Activated CD8-positive, alpha-beta memory T cell treated with anti-CD3 and anti-CD28 coated beads for 1 hour (primary cell): ENCODE data around the gene MAP3K4.
"Not testable (repeated sequence)": the region's sequence is repeated elsewhere in the genome, so short reads cannot be mapped to it uniquely, and the experiment has no call there.

ENCODE experiments used
- DNase-seq, 2 donors: peaks; one replicate each; pipeline ENCODE4 v3.0.0-alpha.2; 2020; ENCODE audit warnings: low read depth in 1 of 2; ENCODE audit errors: extremely low read depth in 1 of 2

The MAP3K4 gene

DNA sequence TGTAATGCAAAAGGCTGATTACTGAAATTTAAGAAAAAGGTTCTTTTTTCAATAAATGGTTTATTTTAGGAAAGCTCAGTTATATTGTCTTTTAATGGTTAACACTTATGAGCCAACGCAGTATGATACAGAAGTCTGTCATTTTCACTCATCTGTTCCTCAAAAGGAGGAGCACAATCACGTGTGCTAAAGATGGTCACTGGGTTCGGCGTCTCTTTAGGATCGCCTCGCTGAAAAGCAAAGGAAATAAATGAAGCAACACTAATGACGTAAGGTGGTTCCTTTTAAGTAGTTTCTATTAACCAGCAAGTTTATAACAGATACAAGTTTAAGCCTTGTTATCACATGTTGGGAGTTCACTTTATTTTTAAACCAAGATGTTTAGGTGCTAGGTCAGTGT lies 125.7 kb downstream of the MAP3K4 start:
- DNase-seq, result no peak

GRCh38 chr6:161117942-161118341 lies 126.4 kb downstream of the MAP3K4 start:
- no peak for DNase-seq

DNA sequence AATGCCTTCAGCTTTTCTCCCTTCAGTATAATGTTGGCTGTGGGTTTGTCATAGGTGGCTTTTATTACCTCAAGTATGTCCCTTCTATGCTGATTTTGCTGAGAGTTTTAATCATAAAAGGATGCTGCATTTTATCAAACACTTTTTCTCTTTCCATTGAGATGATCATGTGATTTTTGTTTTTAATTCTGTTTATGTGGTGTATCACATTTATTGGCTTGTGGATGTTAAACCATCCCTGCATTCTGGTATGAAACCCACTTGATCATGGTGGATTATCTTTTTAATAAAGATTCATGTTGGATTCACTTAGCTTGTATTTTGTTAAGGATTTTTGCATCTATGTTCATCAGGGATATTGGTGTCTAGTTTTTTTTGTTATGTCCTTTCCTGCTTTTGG lies 131.8 kb downstream of the MAP3K4 start:
- DNase-seq, result not testable (repeated sequence)

GRCh38 chr6:161125591-161125990 lies 134.0 kb downstream of the MAP3K4 start:
- DNase-seq, result no peak

GRCh38 chr6:161127071-161127740 lies 135.6 kb downstream of the MAP3K4 start:
- DNase-seq, result no peak

DNA sequence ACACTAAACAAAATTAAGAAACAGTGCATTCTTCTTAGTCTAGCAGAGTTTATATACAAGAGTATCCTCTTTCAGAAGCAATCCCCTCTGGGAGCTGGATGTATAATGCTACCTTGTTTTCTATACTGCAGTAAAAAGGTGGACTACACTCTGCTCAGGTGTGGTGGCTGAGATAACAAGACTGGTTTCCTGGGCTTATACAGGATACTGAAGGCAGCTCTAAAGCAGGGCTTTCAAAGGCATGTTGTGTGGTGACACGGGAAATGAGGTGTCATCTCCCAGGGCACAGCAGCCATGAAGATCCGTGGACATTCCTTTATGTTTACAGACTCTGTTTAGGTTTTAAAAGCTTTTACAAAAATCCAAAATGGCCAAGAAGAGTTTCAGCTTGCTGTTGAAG lies 136.7 kb downstream of the MAP3K4 start:
- DNase-seq, result no peak

DNA sequence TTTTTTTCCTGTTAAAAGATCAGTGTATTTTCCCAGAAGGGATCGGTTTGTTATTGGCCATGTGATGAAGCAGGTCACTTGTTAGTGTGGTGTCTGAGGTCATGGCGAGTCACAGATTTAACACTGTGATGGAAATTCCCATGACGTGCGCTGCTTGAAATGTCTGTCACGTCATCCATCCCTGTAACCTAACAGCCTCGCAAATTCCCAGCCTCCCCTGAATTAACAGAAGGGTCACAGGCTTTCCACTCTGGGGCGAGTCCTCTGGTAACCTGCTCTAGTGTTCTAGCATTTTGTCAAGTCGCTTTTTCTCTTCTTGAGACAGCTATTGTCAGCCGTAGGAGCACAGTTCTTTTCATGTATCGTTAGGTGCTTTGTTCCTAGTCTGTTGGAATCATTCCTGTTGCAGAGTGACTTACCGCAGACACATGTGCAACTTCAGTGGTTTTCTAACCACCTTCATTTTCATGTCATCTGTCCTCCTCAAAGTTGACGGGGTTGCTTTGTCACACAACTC lies 137.2 kb downstream of the MAP3K4 start:
- DNase-seq, result no peak

- no peak for DNase-seq
Observed at GRCh38 chr6:161130541-161130940, 139.0 kb downstream of the MAP3K4 start.

GRCh38 chr6:161130967-161131766 lies 139.6 kb downstream of the MAP3K4 start:
- DNase-seq, result no peak

DNA sequence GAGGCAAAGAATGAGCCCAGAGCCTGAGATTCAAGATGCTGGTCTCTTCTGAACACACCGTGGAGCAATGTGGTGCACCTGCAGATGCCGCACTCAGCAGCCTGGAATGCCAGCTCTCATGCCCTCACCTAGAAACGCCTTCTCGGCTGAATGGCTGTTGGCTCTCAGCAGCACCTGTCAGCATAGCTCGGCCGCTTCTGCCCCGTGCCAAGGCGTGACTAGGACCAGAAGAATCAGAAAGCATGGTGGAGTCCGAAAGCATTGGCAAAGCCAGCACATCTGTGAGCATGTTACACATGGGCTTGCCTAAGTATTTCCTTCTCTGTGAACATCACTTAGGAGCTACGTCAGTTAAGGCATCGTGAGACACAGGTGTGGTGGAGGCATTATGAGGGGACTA lies 140.8 kb downstream of the MAP3K4 start:
- no peak for DNase-seq

GRCh38 chr6:161133963-161134362 lies 142.4 kb downstream of the MAP3K4 start:
- no peak for DNase-seq

GRCh38 chr6:161134550-161135298 lies 143.2 kb downstream of the MAP3K4 start:
- no peak for DNase-seq

GRCh38 chr6:161135695-161136591 lies 144.4 kb downstream of the MAP3K4 start:
- no peak for DNase-seq

DNA sequence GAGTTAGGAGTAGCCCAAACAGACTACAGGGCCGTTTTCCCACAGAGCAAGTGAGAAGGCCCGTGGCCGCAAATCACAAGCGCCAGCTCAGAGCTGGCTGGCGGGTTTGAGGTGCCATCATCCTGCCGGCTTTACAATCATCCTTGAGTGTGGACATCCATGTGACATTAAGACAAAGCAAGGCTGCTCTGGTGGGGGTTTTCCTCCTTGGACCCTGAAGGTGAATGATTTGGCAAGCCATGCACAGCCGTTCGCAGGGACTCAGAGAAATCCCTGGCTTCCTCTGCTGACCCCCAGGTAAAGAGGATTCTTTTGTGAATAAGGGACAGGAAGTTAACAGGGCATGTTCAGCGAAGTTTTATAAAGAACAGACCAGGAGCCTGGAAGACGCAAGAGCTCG lies 145.1 kb downstream of the MAP3K4 start:
- DNase-seq, result no peak

DNA sequence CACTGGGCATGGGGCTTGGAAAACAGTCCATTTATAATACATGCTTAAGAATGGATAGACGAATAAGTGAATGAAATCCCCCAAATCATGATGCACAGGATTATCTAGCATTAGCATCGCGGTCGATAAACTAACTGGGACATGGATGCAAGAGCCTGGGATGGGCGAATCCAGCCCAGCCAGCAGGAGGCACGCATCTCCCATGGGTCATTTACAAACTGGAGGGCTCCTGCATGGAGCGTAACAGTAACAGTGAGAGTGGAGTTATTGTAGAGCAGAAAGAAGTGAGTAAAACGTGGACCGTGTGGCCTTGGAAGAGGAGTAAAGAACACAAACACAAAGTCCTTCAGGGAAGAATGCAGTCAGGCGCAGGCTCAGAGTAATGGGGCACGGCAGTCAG lies 145.8 kb downstream of the MAP3K4 start:
- no peak for DNase-seq

DNA sequence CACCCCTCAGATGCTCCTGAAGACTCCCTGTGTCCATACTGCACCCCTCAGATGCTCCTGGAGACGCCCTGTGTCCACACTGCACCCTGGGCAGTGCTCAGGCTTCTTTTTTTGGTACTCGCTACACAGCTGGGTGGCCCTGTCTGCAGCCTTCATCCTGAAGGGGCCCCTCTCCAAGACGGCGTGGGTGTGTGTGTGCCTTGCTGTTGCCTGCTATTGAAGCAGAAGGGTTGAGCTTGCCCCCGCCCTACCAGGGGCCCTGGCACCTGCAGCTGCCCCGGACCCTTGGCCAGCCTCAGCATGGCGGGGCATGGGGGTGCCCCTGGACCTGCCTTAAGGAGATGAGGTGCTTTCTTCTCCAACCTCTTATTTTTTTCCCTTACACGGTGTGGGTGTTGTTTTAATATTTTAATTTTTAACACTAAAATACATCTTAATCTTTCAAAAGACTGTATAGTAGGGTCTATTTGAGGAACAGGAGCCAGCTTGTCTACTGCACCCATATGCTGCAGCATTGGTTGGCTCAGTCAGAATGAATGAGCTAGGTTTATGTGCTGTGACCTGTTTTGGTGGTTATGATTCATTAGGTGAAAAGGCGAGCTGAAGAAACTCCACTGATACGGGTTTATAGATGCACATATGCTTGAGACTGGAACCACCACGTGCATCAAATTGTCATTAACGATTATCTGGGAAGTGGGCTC lies 146.4 kb downstream of the MAP3K4 start:
- DNase-seq, result no peak

DNA sequence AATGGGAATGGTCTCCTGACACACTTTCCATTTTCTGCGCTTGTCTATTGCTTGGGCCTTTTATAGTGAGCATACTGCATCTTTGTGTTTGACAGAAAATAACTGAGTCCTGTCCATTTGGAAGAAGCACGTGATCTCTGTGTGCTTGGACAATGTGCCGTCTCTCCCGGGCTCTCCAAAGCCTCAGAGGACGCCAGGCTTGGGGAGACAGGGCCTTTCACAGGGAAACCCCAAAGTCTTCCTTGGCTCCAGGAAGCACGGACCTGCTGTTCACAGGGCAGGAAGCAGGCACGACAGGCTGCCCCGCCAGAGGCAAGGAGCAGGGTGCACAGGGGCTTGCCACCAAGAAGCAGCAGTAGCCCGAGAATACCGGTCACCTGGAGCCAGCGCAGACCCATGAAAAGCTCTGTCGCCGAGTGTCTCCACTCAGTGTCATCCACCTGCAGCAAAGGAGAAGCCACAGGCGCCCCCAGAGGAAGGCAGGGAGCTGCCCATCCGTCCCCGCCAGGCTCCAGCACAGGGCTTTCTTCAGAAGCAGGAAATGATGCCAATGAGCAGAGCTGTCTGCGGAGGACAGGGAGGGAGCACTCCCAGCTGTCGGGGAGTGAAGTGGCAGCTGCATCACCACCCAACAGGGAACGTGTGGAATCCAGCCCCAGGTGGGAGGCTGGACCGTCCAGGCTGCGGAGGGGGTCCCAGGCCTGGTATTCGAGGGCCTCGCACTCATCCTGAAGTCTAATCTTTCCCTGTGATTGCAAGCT lies 147.2 kb downstream of the MAP3K4 start:
- no peak for DNase-seq

DNA sequence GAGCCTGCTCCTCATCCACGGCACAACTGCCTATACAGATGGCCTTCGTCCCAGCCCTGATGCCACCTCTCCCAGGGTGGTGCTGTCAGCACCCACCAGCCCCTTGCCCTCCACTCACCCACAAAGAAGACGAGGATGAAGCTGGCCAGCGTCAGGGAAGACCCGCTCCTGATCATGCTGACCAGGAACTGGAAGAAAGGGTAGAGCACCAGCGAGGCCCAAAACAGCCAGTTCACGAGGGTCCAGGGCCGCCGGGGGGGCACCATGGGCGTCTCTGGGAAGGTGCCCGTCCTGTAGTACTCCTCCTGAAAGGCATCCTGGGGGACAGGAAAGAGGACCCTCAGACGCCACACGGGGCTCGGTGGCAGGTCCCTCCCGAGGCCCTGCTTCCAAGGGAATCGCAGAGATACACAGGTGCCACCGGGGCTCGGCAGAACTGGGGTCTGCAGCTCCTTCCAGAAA lies 147.8 kb downstream of the MAP3K4 start:
- DNase-seq, result no peak
